PC-3 (cell line): Measurements from ENCODE around the gene ACBD4. TPM values are rescaled to one million over a fixed set of nuclear protein-coding genes. Genes with fewer than 3 reads are reported as not detected.

ENCODE experiments used
- ATAC-seq: fragments of 200-7000 bp; cut with Tn5 transposase; 2 replicates; pipeline ENCODE4 v1.9.1; 2020; ENCODE audit warnings: mild to moderate bottlenecking, moderate library complexity
- BruUV-seq: library from RNA; stranded (reverse); fragments of 400-500 nt; replicated peaks from 2 replicates; lab custom pipeline; 2021; lab: Mats Ljungman, UMichigan
- CTCF ChIA-PET: fragments of 300-600 bp; sonication (Branson Sonifier 250); formaldehyde crosslinking; loops from one replicate; lab custom pipeline; 2022; ENCODE audit warnings: antibody characterized with exemption; lab: Charles Lee
- POLR2A ChIA-PET: fragments of 300-600 bp; sonication (Branson Sonifier 250); formaldehyde crosslinking; loops from one replicate; lab custom pipeline; 2022; ENCODE audit warnings: antibody characterized with exemption; ENCODE audit not compliant: unreplicated experiment; lab: Charles Lee
- DNase-seq: peaks from one replicate; pipeline ENCODE4 v3.0.0-alpha.2; 2015
- H2AFZ ChIP-seq: fragments of 300-600 bp; sonication (generic); 2 replicates; pipeline ENCODE4 v1.6.0; 2016; ENCODE audit warnings: antibody characterized with exemption, low read length
- H3F3A ChIP-seq: fragments of 300-600 bp; sonication (generic); one replicate; pipeline ENCODE4 v1.6.0; 2017; ENCODE audit warnings: antibody characterized with exemption, low read length, control low read depth, mild to moderate bottlenecking; ENCODE audit not compliant: unreplicated experiment
- H3K27ac ChIP-seq: fragments of 300-600 bp; sonication (generic); 2 replicates; pipeline ENCODE4 v1.5.1; 2016; ENCODE audit warnings: mild to moderate bottlenecking, low read length
- H3K27me3 ChIP-seq: fragments of 300-600 bp; sonication (generic); 2 replicates; pipeline ENCODE4 v1.6.1; 2016; ENCODE audit warnings: low read length, mixed read lengths
- H3K36me3 ChIP-seq: fragments of 300-600 bp; sonication (generic); 2 replicates; pipeline ENCODE4 v1.6.1; 2016; ENCODE audit warnings: low read depth, mixed run types, low read length, mixed read lengths
- H3K4me1 ChIP-seq: fragments of 300-600 bp; sonication (generic); 2 replicates; pipeline ENCODE4 v1.5.1; 2016; ENCODE audit warnings: low read length; ENCODE audit not compliant: insufficient read depth
- H3K4me2 ChIP-seq: fragments of 300-600 bp; sonication (generic); 2 replicates; pipeline ENCODE4 v1.6.0; 2016; ENCODE audit warnings: low read length
- H3K4me3 ChIP-seq: fragments of 300-600 bp; sonication (generic); 2 replicates; pipeline ENCODE4 v1.5.1; 2016; ENCODE audit warnings: mild to moderate bottlenecking, low read length, mixed read lengths
- H3K79me2 ChIP-seq: fragments of 300-600 bp; sonication (generic); 2 replicates; pipeline ENCODE4 v1.6.1; 2017; ENCODE audit warnings: low read length, mixed read lengths
- H3K9ac ChIP-seq: fragments of 300-600 bp; sonication (generic); 2 replicates; pipeline ENCODE4 v1.6.0; 2016; ENCODE audit warnings: mild to moderate bottlenecking, low read length
- H3K9me2 ChIP-seq: fragments of 300-600 bp; sonication (generic); replicated peaks from 2 replicates; pipeline ENCODE4 v1.6.1; 2016; ENCODE audit warnings: mixed run types, low read length, mixed read lengths
- H3K9me3 ChIP-seq: fragments of 300-600 bp; sonication (generic); 2 replicates; pipeline ENCODE4 v1.6.1; 2016; ENCODE audit warnings: low read length, mixed read lengths
- H4K20me1 ChIP-seq: fragments of 300-600 bp; sonication (generic); 2 replicates; pipeline ENCODE4 v1.6.1; 2016; ENCODE audit warnings: low read length, mixed read lengths
- CTCF ChIP-seq: fragments of 300-600 bp; sonication (generic); conservative IDR thresholded peaks from 2 replicates; pipeline ENCODE4 v1.5.1; 2017; ENCODE audit warnings: antibody characterized with exemption, low read depth, mild to moderate bottlenecking, low read length
- EZH2 ChIP-seq: fragments of 300-600 bp; sonication (generic); IDR thresholded peaks from one replicate; pipeline ENCODE4 v1.6.1; 2017; ENCODE audit warnings: antibody characterized with exemption, mild to moderate bottlenecking, low read length; ENCODE audit not compliant: unreplicated experiment
- EZH2phosphoT487 ChIP-seq: fragments of 300-600 bp; sonication (generic); IDR thresholded peaks from 2 replicates; pipeline ENCODE4 v1.6.1; 2018; ENCODE audit warnings: mild to moderate bottlenecking, antibody characterized with exemption, low read length, borderline replicate concordance
- intact Hi-C: fragments of 100-400 bp; cut with micrococcal nuclease; formaldehyde crosslinking; loops from 2 replicates; pipeline ENCODE4 v1.9.0; 2023
- total RNA-seq: library from RNA; depleted of rRNA; stranded (reverse); fragments of >200 nt; gene quantifications from 2 replicates; pipeline ENCODE4 v1.2.3, GENCODE V29; 2014

Gene ACBD4
- total RNA-seq, 1 experiment from 2014 or later, result 12.9 TPM

- ChIA-PET POLR2A (interaction anchor here (0.6 kb wide), 1 partner anchor 11 kb away, joined by 4 read pairs; no protein-coding TSS in a partner anchor), CTCF (interaction anchor here (1.3 to 2.1 kb wide), 2 partner anchors 20 to 42 kb away, joined by 5 to 16 read pairs; partner anchors contain the start of gene ACBD4)
- Histone ChIP-seq H3K36me3 (0 out of 2 replicates have a peak, but pooled peaks cover 4% of the 10 kb centered on the region), H3K9me2 (no peaks in the 10 kb centered on the region), H3K27ac (no peak overlapping the region), H3K27me3 (no peaks in the 10 kb centered on the region), H4K20me1 (peaks cover 14% of the 10 kb centered on the region), H3K9ac (no peak overlapping the region), H3K79me2 (peaks cover 50% of the 10 kb centered on the region), H3K4me3 (no peak overlapping the region), H3K9me3 (no peaks in the 10 kb centered on the region), H3K4me1 (peaks cover 47% of the 10 kb centered on the region), H3K4me2 (peak overlapping the region; percentile 14; the same call in 1 of the 2 replicates), H2AFZ (no peak overlapping the region), H3F3A (peaks cover 8% of the 10 kb centered on the region)
- DNase-seq (peak; percentile 48), ATAC-seq (no peak)
- BruUV-seq, result no TSS peak
- intact Hi-C loops, result no loop called here
- TF ChIP-seq EZH2phosphoT487 (no peak), EZH2 (no peak), CTCF (no peak)
Measured at GRCh38 chr17:45155483-45155882, 20.0 kb downstream of the ACBD4 start.

- intact Hi-C loops, result no loop called here
- Histone ChIP-seq H4K20me1 (peaks cover 6% of the 10 kb centered on the region), H3K4me3 (no peak overlapping the region), H3K9me2 (no peaks in the 10 kb centered on the region), H2AFZ (no peak overlapping the region), H3K4me1 (peaks cover 43% of the 10 kb centered on the region), H3K9me3 (no peaks in the 10 kb centered on the region), H3K27me3 (no peaks in the 10 kb centered on the region), H3K79me2 (peaks cover 50% of the 10 kb centered on the region), H3F3A (peaks cover 5% of the 10 kb centered on the region), H3K36me3 (no peaks in the 10 kb centered on the region), H3K27ac (no peak overlapping the region), H3K9ac (no peak overlapping the region), H3K4me2 (no peak overlapping the region)
- ChIA-PET POLR2A (no interaction called here), CTCF (interaction anchor here (0.6 to 2.1 kb wide), 3 partner anchors 21 to 42 kb away, joined by 3 to 16 read pairs (median 5); partner anchors contain the start of gene ACBD4)
- DNase-seq (no peak), ATAC-seq (no peak)
- no TSS peak for BruUV-seq
- no peak for TF ChIP-seq EZH2
Measured at GRCh38 chr17:45156242-45156641, 20.8 kb downstream of the ACBD4 start.

- H3K27ac ChIP-seq, result peak overlapping the region; percentile 91
- H3K4me2 ChIP-seq, result peak overlapping the region; percentile 83
- no peaks in the 10 kb centered on the region for H3F3A ChIP-seq
- ChIA-PET POLR2A (interaction anchor here (0.6 to 2.7 kb wide), 11 partner anchors 9 to 1107 kb away, joined by 3 to 77 read pairs (median 8); partner anchors contain the start of genes HEXIM1 and MAP3K14), CTCF (interaction anchor here (0.7 to 2.3 kb wide), 7 partner anchors 9 to 37 kb away, joined by 3 to 22 read pairs (median 12); partner anchors contain the start of genes ACBD4 and HEXIM1)
- H3K79me2 ChIP-seq, result peaks cover 33% of the 10 kb centered on the region
- TF ChIP-seq EZH2, result no peak
- TF ChIP-seq CTCF, result peak; percentile 38
- ATAC-seq, result peak; percentile 34
- H2AFZ ChIP-seq, result peak overlapping the region; percentile 47
- H4K20me1 ChIP-seq, result no peaks in the 10 kb centered on the region
- intact Hi-C loops, result loop anchor here (1.0 kb wide), 2 partner anchors 11 to 12 kb away; partner anchors contain the start of gene HEXIM1
- H3K4me1 ChIP-seq, result peaks cover 40% of the 10 kb centered on the region
- peak overlapping the region; percentile 99 for H3K9ac ChIP-seq
- no peaks in the 10 kb centered on the region for H3K9me2 ChIP-seq
- DNase-seq, result peak; percentile 61
- H3K4me3 ChIP-seq, result peak overlapping the region; percentile 83
- H3K27me3 ChIP-seq, result no peaks in the 10 kb centered on the region
- TSS peak; percentile 58 for BruUV-seq
- H3K36me3 ChIP-seq, result no peaks in the 10 kb centered on the region
- H3K9me3 ChIP-seq, result no peaks in the 10 kb centered on the region
Measured at GRCh38 chr17:45160447-45161287, 25.2 kb downstream of the ACBD4 start.
